Measurements from ENCODE around the gene MAST1. TPM values are rescaled to one million over a fixed set of nuclear protein-coding genes. Genes with fewer than 3 reads are reported as not detected.

The MAST1 gene
- total and polyA plus RNA-seq, 2 donors (not counting 1 experiment from before 2014, with no cell fraction given), result 0.39 to 1.1 TPM

DNA sequence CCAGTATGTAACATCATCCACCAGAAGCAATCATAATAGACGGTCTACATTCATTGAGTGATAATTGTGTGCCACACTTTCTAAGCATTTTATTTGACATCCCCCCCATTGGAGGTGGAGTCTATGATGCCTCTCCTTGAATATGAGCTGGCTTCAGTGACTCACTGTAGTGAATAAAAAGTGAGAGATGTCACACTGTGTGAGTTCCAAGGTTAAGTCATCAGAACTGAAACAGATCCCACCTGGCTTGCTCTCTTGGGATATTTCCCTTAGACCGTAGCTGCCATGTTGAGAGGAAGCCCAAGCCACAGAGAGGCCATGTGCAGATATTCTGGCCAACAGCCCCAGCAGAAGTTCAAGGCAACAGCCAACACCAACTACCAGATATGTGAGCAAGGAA is 16.6 kb upstream of the MAST1 start:
- ATAC-seq (ENCODE audit: low read depth), result no peak
- intact Hi-C loops (cut with micrococcal nuclease), result no loop called here
- Mint-ChIP-seq H3K27ac (no peak overlapping the region), H3K4me1 (peaks cover 8% of the 10 kb centered on the region), H3K27me3 (peaks cover 18% of the 10 kb centered on the region), H3K4me3 (no peak overlapping the region), H3K9me3 (ENCODE audit: insufficient read depth) (no peaks in the 10 kb centered on the region)
- H3K27ac ChIP-seq (ENCODE audit: low read length in 2 of 2), result no peak overlapping the region
- no peak for DNase-seq
- 80% methylated on average over 1 of the region's 2 CpGs for WGBS (ENCODE audit: insufficient coverage)
- H3K4me1 ChIP-seq (ENCODE audit: control insufficient read depth in 2 of 2, insufficient read depth in 2 of 2, low read length in 2 of 2), result peaks cover 10 to 11% of the 10 kb centered on the region in 2 donors
- ChIA-PET POLR2A (no interaction called here), CTCF (interaction anchor here (1.2 to 1.9 kb wide), 3 partner anchors 26 to 62 kb away, joined by 3 to 5 read pairs (median 4); no protein-coding TSS in a partner anchor)
- TF ChIP-seq EZH2 (IDR thresholded peaks at IDR 0.05; ENCODE audit: borderline replicate concordance, insufficient read depth, low read depth, low read length, poor library complexity, severe bottlenecking), result no peak
- TF ChIP-seq CTCF (IDR thresholded peaks at IDR 0.05), result no peak
- no peaks in the 10 kb centered on the region for H4K20me1 ChIP-seq (ENCODE audit: control insufficient read depth, insufficient read depth, low read length, poor library complexity, severe bottlenecking)
- no peak overlapping the region for H3K4me2 ChIP-seq (replicated peaks; ENCODE audit: low read depth, low read length, poor library complexity, severe bottlenecking)
- H3K9ac ChIP-seq (ENCODE audit: low read length), result no peak overlapping the region
- H2AFZ ChIP-seq (ENCODE audit: insufficient read depth, low read depth, low read length, poor library complexity, severe bottlenecking), result no peak overlapping the region
- peaks cover 0 to 29% (median 14%) of the 10 kb centered on the region in 4 experiments for H3K27me3 ChIP-seq (replicated peaks in 1 of 4; ENCODE audit: control extremely low read depth in 1 of 4, control insufficient read depth in 3 of 4, insufficient read depth in 4 of 4, low read length in 3 of 4)
- no peaks in the 10 kb centered on the region for H3K36me3 ChIP-seq (replicated peaks in 1 of 2; ENCODE audit: control extremely low read depth in 1 of 2, control insufficient read depth in 1 of 2, extremely low read depth in 1 of 2, insufficient read depth in 2 of 2, low read length in 1 of 2)
- H3K9me3 ChIP-seq (ENCODE audit: control extremely low read depth in 1 of 3, control insufficient read depth in 2 of 3, insufficient read depth in 1 of 3, low read length in 2 of 3), result peaks cover 0 to 18% (median 0%) of the 10 kb centered on the region in 3 donors
- H3K4me3 ChIP-seq (ENCODE audit: control extremely low read depth in 1 of 5, extremely low read depth in 1 of 5, insufficient read depth in 1 of 5, low read depth in 2 of 5, low read length in 4 of 5), result no peak overlapping the region
- H3K79me2 ChIP-seq (ENCODE audit: control insufficient read depth, insufficient read depth, low read length), result no peaks in the 10 kb centered on the region

GRCh38 chr19:12825254-12826131 is 12.8 kb upstream of the MAST1 start:
- Histone ChIP-seq H3K4me1 (ENCODE audit: control insufficient read depth in 2 of 2, insufficient read depth in 2 of 2, low read length in 2 of 2) (peaks cover 10 to 14% of the 10 kb centered on the region in 2 donors), H4K20me1 (ENCODE audit: control insufficient read depth, insufficient read depth, low read length, poor library complexity, severe bottlenecking) (no peaks in the 10 kb centered on the region), H3K27me3 (replicated peaks in 1 of 4; ENCODE audit: control extremely low read depth in 1 of 4, control insufficient read depth in 3 of 4, insufficient read depth in 4 of 4, low read length in 3 of 4) (peaks cover 0 to 62% (median 30%) of the 10 kb centered on the region in 4 experiments), H3K36me3 (replicated peaks in 1 of 2; ENCODE audit: control extremely low read depth in 1 of 2, control insufficient read depth in 1 of 2, extremely low read depth in 1 of 2, insufficient read depth in 2 of 2, low read length in 1 of 2) (no peaks in the 10 kb centered on the region), H2AFZ (ENCODE audit: insufficient read depth, low read depth, low read length, poor library complexity, severe bottlenecking) (peak overlapping the region; percentile 42), H3K4me3 (ENCODE audit: control extremely low read depth in 1 of 5, extremely low read depth in 1 of 5, insufficient read depth in 1 of 5, low read depth in 2 of 5, low read length in 4 of 5) (no peak overlapping the region), H3K9me3 (ENCODE audit: control extremely low read depth in 1 of 3, control insufficient read depth in 2 of 3, insufficient read depth in 1 of 3, low read length in 2 of 3) (peaks cover 0 to 28% (median 0%) of the 10 kb centered on the region in 3 donors), H3K27ac (ENCODE audit: low read length in 2 of 2) (no peak overlapping the region), H3K79me2 (ENCODE audit: control insufficient read depth, insufficient read depth, low read length) (no peaks in the 10 kb centered on the region), H3K9ac (ENCODE audit: low read length) (peak overlapping the region; percentile 26), H3K4me2 (replicated peaks; ENCODE audit: low read depth, low read length, poor library complexity, severe bottlenecking) (peak overlapping the region; percentile 60)
- ATAC-seq (ENCODE audit: low read depth) (no peak), DNase-seq (no peak)
- Mint-ChIP-seq H3K4me1 (peaks cover 8% of the 10 kb centered on the region), H3K27ac (no peak overlapping the region), H3K9me3 (ENCODE audit: insufficient read depth) (no peaks in the 10 kb centered on the region), H3K4me3 (no peak overlapping the region), H3K27me3 (peaks cover 40% of the 10 kb centered on the region)
- TF ChIP-seq CTCF (IDR thresholded peaks at IDR 0.05), result peak; percentile 19
- TF ChIP-seq EZH2 (IDR thresholded peaks at IDR 0.05; ENCODE audit: borderline replicate concordance, insufficient read depth, low read depth, low read length, poor library complexity, severe bottlenecking), result no peak
- POLR2A ChIA-PET, result interaction anchor here (0.6 kb wide), 1 partner anchor 91 kb away, joined by 3 read pairs; the partner anchor contains the start of gene TRIR
- CTCF ChIA-PET, result interaction anchor here (1.5 to 1.7 kb wide), 2 partner anchors 10 to 65 kb away, joined by 4 to 5 read pairs; no protein-coding TSS in a partner anchor
- intact Hi-C loops (cut with micrococcal nuclease), result no loop called here
- 14% methylated on average over 38 of the region's 46 CpGs for WGBS (ENCODE audit: insufficient coverage)
